ENCODE measurements around the gene HOXB6.

Gene HOXB6

GRCh38 chr17:48600244-48601098 is 4.3 kb downstream of the HOXB6 start:
- Histone ChIP-seq H3K36me3 (no peaks in the 10 kb centered on the region), H3K4me3 (no peak overlapping the region), H3K4me1 (peaks cover 0 to 33% (median 19%) of the 10 kb centered on the region in 4 donors), H3K9me3 (no peaks in the 10 kb centered on the region), H3K27me3 (peaks cover 0 to 100% of the 10 kb centered on the region in 2 donors), H3K27ac (no peak overlapping the region)
- no peak for TF ChIP-seq CTCF (IDR thresholded peaks at IDR 0.05)
- intact Hi-C loops (cut with DNase I; ENCODE audit: low total_unique reads), result no loop called here
- no peak for DNase-seq

- DNase-seq, result no peak
- Histone ChIP-seq H3K36me3 (no peaks in the 10 kb centered on the region), H3K27me3 (peaks cover 0 to 100% of the 10 kb centered on the region in 2 donors), H3K4me1 (peaks cover 0 to 33% (median 19%) of the 10 kb centered on the region in 4 donors), H3K9me3 (no peaks in the 10 kb centered on the region), H3K27ac (no peak overlapping the region), H3K4me3 (no peak overlapping the region)
- intact Hi-C loops (cut with DNase I; ENCODE audit: low total_unique reads), result no loop called here
- TF ChIP-seq CTCF (IDR thresholded peaks at IDR 0.05), result no peak
Measured at GRCh38 chr17:48599354-48599753, 5.4 kb downstream of the HOXB6 start.

GRCh38 chr17:48598736-48599135 is 6.0 kb downstream of the HOXB6 start:
- H3K4me1 ChIP-seq, result peaks cover 0 to 37% (median 21%) of the 10 kb centered on the region in 4 donors
- no peak overlapping the region for H3K27ac ChIP-seq
- intact Hi-C loops (cut with DNase I; ENCODE audit: low total_unique reads), result no loop called here
- H3K27me3 ChIP-seq, result peaks cover 0 to 99% of the 10 kb centered on the region in 2 donors
- H3K4me3 ChIP-seq, result no peak overlapping the region
- H3K9me3 ChIP-seq, result no peaks in the 10 kb centered on the region
- H3K36me3 ChIP-seq, result no peaks in the 10 kb centered on the region
- DNase-seq, result no peak
- TF ChIP-seq CTCF (IDR thresholded peaks at IDR 0.05), result no peak

- peak overlapping the region; percentile 39 to 50 for H3K4me3 ChIP-seq
- peak in 1 of 2 donors; percentile 56 for DNase-seq
- TF ChIP-seq CTCF (IDR thresholded peaks at IDR 0.05), result no peak
- no peaks in the 10 kb centered on the region for H3K9me3 ChIP-seq
- no peak overlapping the region for H3K27ac ChIP-seq
- intact Hi-C loops (cut with DNase I; ENCODE audit: low total_unique reads), result no loop called here
- peaks cover 0 to 97% of the 10 kb centered on the region in 2 donors for H3K27me3 ChIP-seq
- peaks cover 0 to 44% (median 27%) of the 10 kb centered on the region in 4 donors for H3K4me1 ChIP-seq
- H3K36me3 ChIP-seq, result no peaks in the 10 kb centered on the region
Measured at GRCh38 chr17:48597778-48598631, 6.8 kb downstream of the HOXB6 start.

- peaks cover 0 to 97% of the 10 kb centered on the region in 2 donors for H3K27me3 ChIP-seq
- no peaks in the 10 kb centered on the region for H3K36me3 ChIP-seq
- H3K4me3 ChIP-seq, result peak overlapping the region; percentile 39 to 50
- peaks cover 0 to 45% (median 27%) of the 10 kb centered on the region in 4 donors for H3K4me1 ChIP-seq
- intact Hi-C loops (cut with DNase I; ENCODE audit: low total_unique reads), result no loop called here
- no peaks in the 10 kb centered on the region for H3K9me3 ChIP-seq
- no peak overlapping the region for H3K27ac ChIP-seq
- no peak for DNase-seq
- TF ChIP-seq CTCF (IDR thresholded peaks at IDR 0.05), result no peak
Measured at GRCh38 chr17:48597528-48597777, 7.3 kb downstream of the HOXB6 start.
